H4 (cell line): Measurements from ENCODE around the gene EXOSC9. TPM values are rescaled to one million over a fixed set of nuclear protein-coding genes. Genes with fewer than 3 reads are reported as not detected.

Experiments
- DNase-seq: peaks from one replicate; pipeline ENCODE4 v3.0.0-alpha.2; 2015; ENCODE audit warnings: low spot score
- total RNA-seq: library from RNA; depleted of rRNA; stranded (reverse); fragments of >200 nt; shearing (Covaris generic); gene quantifications from 2 replicates; pipeline ENCODE4 v1.2.3, GENCODE V29; 2014; rRNA removed

The EXOSC9 gene
- total RNA-seq, 1 experiment from 2014 or later: 75.5 TPM

DNA sequence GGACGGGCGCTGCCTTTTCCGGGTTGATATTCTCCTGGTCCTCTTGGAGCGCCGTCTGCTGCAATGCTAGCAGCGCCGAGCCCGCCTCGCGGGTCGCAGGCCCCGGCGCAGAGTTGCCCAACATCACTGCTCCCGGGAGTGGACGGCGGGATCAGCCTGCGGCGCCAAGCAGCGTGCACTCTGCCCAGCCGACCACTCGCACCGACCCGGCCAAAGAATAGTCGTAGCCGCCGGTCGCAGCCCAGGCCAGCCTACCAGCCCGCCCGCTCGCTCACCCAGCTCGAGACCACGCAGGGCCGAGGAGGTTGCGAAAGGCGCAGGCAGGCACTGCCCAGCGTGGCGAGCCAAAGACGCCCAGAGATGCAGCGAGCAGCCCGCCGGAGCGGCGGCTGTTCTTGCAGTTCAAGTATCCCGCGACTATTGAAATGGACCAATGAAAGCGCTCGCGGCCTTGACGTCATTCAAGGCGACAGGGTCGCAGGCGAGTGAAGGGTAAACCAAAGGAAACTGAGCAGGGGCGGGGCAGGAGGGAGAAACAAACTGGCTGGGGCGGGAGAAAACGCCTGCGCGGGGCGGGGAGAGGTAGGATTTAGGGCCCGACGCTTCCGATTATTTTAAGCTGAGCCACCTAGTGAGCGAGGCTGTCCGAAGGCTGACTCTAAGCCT lies 22.5 kb downstream of the EXOSC9 start, which contains the start of gene CCNA2:
CCNA2 (minus strand) TSS at position 379 of the 666 bp plus-strand sequence; CDS start at position 124, 255 bp downstream.
- peak; percentile 96 for DNase-seq

DNA sequence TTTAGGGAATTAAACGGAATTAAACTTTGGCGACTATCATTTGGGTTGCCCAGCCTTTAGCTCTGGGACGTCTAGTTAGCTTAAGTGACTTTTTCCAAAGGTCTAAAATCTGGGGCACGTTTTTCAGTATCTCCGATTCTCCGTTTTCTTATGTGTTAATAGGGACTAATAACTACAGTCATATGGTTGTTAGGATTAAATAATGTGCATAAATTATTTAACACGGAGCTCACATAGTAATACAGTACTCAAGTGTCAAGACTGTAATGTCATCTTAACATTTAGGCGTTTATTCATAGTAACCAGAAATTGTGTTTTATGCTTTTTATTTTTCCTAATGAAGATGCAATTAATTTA lies 23.0 kb downstream of the EXOSC9 start:
- DNase-seq: no peak

DNA sequence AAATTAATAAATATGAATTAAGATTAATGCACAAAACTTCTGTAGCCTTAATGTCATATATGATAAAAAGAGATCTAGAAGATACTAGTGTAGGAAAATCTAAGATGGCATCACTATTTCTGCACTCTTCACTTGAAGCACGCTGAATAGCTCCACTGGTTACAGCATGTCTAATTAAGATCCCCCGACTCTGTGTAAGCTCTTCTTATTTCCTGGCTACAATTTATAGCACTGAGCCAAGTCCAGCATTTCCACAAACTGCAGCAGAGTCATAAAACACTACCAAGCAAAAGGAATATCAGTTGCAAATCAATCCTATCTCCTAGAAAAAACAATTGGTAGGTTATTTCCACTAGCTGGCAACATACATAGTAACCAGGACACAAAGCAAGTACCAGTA lies 23.8 kb downstream of the EXOSC9 start:
- DNase-seq: no peak

DNA sequence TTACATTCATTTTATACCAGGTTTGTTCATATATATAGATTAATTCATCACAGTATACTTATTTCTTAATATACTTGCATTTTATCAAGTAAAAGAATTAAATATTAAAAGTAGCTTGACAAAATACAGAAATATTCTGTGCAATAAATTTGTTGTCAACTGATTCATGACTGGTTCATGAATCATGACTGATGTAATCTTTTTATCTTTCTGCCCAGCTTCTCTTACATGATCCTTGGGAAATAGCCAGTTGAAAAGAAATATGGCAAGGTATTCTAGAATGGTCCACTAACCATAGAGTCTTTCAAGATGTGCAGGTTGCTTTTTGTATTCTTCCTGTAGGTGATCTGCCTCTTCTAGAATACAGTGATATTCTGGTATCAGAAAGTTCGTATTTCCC lies 26.7 kb downstream of the EXOSC9 start:
- DNase-seq: no peak

DNA sequence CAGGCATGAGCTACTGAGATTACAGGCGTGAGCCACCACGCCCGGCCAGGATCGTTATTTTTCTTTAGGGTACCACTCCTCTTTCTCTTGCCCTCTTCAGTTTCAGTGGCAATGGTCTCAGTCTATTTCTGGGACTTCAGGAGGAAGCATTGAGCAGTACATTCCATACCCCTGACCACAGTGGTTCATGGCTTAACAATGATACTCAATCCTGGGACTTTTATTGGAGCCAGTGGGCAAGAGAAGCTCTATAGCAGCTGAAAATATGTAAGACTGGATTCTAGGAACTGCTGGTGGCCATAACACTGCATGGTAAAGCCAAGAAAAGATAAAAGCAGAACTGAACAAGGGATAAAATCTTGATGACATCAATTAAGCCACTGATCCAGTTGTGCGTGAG lies 28.4 kb downstream of the EXOSC9 start:
- DNase-seq: no peak

DNA sequence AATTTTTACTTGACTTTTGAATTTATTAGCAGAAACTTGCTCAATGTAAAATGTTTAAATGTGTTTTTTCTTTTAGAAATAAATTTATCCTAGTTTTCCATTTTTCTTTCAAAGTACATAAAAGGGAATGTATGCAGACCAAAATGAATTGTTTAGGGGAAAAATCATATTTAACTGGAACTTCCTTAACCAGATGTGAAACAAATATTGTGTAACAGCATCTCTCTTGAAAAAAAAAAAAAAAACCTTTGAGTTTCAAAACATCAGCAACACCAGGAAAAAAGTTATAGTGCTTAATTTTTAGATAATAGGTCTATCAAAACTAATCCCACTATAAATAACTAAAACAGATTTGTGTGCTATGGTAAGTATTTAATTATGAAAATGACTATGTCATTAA lies 37.0 kb downstream of the EXOSC9 start:
- DNase-seq: no peak

DNA sequence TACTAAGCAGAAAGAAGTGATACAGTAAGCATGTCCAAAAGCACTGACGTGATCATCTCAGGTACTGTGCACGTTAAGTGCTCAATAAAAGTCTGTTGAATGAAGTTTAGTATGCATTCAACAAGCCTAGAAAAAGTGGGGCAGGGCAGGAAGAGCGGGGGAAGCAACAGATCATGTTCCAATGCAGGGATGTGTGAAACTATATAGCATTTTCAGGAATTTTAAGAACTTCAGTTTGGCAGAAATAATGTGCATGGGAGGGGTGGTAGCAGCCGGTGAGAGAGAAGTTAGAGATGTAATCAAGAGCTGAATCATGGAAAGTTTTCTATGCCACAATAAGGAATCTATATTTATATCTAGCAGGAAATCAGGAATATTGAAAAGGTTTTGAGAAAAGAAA lies 41.7 kb downstream of the EXOSC9 start:
- no peak for DNase-seq

DNA sequence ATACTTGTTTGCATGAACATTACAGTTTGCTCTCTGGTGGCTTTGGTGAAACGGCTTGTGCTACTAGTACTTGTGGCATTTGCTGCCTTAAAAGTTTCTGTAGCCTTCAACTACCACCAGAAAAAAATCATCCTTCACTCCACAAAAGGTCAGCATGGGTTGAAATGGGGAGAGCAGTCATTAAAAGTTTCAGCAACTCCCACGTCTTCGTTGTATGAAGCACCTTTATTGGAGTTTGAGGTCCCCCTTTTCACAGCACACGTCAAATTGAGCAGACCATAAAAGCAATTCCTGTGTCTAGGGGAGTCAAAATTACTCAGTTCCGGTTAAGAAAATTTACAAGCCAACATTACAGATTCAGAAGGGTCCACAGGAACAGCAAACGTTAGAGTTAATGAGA lies 45.5 kb downstream of the EXOSC9 start:
- no peak for DNase-seq

DNA sequence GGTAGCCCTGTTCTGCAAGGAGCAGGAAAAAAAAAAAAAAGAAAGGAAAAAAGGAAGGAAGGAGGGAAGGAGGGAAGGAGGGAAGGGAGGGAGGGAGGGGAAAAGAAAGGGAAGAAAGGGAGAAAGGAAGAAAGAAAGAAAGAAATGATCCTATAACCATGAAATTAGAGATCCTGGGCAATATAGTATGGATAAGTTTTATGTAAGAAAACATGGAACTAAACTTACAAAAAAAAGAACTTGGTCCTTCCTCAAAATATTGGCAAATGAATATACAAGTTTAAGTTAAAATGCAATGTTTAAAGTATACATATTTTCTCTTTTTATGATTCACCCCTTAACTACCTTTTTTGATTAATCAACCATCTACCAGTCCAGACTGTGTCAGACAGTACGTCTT lies 50.2 kb downstream of the EXOSC9 start:
- DNase-seq: no peak

DNA sequence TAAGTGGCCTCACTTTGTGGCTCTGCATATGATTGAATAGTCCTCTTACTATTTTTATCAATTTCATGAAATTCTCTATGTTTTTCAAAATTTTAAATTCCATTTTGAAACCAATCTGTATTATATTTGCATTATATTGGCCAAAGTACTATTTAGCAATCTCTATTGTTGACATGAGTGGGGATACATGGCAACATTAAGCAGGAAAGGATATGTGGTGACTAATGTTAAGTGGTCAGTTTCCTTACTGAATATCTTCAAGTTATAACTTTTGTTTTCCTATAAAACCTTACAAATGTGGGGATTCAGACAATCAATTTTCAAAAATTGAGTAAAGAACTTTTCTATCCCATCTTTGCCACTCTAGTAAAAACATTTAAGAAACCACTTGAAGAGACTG lies 59.0 kb downstream of the EXOSC9 start:
- DNase-seq: no peak

DNA sequence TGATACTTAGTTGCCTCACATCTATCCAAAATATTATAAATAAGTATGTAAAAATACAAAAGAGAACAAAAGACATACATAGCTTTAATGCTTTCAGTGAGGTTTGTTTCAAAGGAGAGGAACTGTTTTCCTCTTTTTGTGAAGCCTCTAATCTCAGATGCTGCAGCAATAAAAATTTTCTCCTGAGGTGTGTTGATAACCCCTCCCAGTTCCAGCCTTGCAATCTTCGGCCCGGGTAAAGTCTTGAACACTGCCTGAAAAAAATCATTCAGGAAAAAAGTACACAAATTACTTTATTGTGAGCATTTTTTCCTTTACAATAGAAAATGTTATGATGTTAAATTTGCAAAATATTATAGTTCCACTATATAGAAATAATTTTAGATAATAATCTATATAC lies 60.3 kb downstream of the EXOSC9 start:
- no peak for DNase-seq

DNA sequence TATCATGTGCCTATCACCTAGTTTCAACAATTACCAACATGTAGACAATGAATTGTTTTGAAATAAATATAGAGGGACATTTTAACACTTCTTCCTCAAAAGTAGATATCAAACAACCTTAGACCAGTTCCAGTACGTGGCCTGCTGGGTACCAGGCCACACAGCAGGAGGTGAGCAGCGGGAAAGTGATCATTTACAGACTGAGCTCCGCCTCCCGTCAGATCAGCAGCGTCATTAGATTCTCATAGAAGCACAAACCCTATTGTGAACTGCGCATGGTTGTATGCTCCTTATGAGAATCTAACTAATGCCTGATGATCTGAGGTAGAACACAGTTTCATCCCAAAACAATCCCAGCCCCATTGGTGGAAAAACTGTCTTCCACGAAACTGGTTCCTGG lies 62.7 kb downstream of the EXOSC9 start:
- no peak for DNase-seq

Other genes with a start within 250 kb of the EXOSC9 start
- 734 and 836 TPM in 2 replicates for gene ANXA5, start 104.3 kb upstream of the EXOSC9 start, total RNA-seq
- not detected in 2 replicates for gene SMIM43, start 36.2 kb upstream of the EXOSC9 start, total RNA-seq
- 119 and 132 TPM in 2 replicates for gene CCNA2, start 22.6 kb downstream of the EXOSC9 start, total RNA-seq
- gene BBS7, start 69.2 kb downstream of the EXOSC9 start, total RNA-seq: 16.5 and 18.0 TPM in 2 replicates
- gene TRPC3, start 150.7 kb downstream of the EXOSC9 start, total RNA-seq: 0.55 and 2.3 TPM in 2 replicates